Astrocyte of the hippocampus (primary cell): ENCODE data around the gene HAPLN2.

Experiments used
- DNase-seq: peaks from one replicate; pipeline ENCODE4 v3.0.0; 2011; ENCODE audit warnings: low read depth, low spot score

HAPLN2 gene

DNA sequence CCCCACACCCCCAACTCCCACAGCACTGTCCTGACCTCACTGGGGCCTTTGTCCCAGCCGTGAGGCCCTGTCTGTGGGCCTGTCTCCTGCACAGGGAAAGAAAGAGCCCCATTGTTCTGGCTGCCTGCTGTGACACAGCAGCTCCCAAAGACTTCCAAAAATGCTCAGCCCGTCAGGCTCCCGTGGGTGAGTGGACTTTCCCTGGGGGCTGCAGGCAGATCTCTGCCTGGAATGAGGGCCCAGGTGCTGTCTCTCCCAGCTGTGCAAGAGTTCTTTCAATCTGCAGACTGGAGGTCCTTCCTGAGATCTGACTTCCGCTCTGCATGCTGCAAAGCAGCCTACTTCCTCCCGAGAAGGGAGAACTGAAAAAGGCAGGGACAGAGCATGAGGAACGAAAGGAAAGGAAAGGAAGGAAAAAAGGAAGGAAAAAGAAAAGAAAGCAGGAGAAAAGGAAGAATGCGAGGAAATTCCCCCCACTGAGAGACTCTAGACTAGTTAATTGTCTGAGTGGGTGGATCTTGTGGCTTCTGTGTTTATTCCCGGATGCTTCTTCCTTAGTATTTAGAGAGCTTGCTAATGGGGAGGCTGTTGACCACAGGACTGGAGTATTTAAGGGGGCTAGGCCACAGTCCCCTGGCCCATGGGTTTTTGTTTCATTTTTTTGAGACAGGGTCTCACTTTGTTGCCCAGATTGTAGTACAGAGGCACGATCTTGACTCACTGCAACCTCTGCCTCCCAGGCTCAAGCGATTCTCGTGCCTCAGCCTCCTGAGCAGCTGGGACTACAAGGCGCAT is 43.0 kb downstream of the HAPLN2 start:
- no peak for DNase-seq

GRCh38 chr1:156662800-156663055 is 43.5 kb downstream of the HAPLN2 start:
- no peak for DNase-seq

DNA sequence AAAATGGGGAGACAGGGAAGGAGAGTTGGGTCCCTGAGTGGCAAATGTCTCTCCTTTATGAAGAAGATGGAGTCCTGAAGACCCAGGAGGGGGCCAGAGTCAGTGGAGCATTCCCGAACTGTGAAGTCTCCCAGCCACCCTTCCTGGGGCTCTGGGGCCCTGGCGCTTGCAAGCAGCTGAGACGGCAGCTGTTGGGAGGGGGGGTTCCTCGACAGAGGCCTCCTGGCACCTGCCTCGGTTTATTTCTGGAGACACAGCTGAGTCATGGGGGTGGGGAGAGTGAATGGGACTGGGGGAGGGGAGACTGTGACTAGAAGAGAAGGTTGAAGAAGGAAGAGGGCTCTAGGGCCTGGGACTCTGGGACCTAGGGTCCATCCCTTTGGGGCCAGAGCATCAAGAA is 44.0 kb downstream of the HAPLN2 start:
- DNase-seq: peak; percentile 52

DNA sequence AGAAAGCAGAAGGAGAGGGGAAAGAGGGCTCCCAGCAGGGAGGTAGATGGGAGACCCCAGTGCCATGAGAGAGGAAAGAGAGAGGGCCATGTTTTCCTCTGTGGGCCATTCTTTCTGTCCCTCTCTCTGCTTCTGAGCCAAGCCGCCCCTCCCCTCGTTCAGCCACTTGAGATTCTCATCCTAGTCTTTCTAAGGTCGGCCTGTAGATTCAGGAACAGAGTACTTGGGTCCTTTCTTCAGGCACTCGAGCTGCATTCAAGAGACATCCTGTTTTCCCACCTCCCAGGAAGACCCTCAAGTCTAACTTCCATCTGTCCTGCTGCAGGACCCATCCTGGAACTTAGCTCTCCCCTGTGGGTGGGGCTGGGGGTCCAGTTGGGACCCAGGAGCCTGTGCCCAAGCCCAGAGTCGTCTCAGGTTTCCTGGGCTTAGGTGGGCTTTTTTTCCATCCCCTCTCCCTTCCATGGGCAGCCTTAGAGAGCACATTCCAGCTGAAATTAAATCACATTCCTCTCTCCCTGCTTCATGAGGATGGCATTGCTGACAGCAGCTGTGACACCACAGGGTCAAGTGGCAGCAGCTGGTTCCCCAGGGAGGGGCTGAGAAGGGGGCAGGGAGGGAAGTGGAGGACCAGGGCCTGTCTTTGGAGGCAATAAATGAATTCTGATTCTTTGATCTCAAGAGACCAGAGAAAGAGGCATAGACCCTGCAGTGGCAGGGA is 45.0 kb downstream of the HAPLN2 start:
- peak; percentile 60 for DNase-seq

GRCh38 chr1:156664767-156665411 is 45.7 kb downstream of the HAPLN2 start:
- peak; percentile 56 for DNase-seq

GRCh38 chr1:156665539-156665938 is 46.3 kb downstream of the HAPLN2 start:
- DNase-seq: no peak

DNA sequence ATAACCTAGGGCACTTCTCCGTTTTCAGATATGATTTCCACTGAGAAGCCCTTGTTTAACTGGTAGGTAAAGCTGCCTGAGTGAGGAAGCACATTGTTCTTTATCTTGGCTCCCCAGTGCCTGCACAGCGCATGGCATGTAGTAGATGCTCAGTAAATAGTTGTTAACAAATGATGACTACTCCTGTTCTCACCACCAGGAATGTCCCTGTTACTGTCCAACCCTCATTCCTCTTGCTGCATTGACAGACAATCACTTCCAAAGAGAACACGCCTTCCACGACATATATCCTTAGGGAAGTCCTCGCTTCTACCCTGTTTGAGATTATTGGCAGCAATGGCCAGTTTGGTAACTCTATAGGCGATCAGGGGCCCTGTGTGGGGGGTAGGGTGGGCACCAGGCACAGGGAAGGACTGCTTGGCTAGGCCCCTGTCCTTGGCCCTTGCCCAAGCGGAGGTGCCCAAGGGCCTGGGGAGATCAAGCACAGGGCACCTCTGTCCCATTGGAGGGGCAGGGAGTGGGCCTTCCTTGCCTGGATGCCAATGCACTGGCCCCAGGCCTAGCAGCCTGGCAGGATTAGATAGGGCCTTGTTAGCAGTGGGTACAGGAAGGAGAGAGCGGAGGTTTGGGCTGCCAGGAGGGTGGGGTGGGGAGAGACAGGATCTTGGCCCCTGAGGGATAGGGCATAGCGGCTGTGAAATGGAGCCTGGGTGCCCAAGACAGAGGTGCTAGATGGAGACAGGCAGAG is 47.8 kb downstream of the HAPLN2 start:
- no peak for DNase-seq

DNA sequence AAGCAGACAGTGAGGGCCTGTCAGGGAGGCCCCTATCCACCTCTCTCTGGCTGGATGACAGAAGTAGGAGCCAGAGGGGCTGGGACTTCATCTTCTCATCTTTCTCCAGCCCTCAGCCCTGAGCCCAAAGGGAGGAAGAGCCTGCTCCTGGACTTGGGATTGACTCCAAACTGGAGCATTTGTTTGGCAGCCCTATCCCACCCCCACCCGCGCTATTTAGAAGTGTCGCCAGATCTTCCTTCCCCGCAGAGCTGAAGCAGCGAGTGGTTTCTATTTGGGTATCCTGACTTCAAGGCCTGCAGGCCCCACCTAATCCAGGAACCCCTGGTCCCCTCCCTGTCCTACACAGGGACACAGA is 48.4 kb downstream of the HAPLN2 start:
- DNase-seq: peak; percentile 41

- DNase-seq: peak; percentile 16
Observed at GRCh38 chr1:156667968-156668709, 48.9 kb downstream of the HAPLN2 start.

- peak; percentile 34 for DNase-seq
Observed at GRCh38 chr1:156668801-156669637, 49.8 kb downstream of the HAPLN2 start.

- DNase-seq: no peak
Observed at GRCh38 chr1:156669794-156670193, 50.6 kb downstream of the HAPLN2 start.

GRCh38 chr1:156670359-156670758 is 51.1 kb downstream of the HAPLN2 start:
- no peak for DNase-seq

DNA sequence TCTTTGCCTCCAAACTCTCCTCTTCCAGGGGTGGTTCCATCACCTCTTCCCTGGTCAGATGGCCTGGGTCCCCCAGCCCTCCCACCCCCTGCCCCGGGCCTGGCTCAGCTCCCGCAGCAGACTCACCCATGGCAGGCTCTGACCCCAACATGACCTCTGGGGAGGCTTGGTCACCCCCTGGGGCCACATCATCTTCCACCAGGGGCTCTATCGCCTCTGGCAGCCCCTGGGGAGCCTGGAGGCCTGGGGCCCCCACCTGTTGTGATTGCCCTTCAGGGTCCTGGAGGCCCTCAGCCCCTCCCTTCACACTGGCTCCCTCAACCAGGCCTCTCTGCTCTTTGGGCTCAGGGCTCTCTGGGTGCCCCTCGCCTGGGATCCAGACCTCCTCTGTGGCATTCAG is 51.6 kb downstream of the HAPLN2 start:
- DNase-seq: no peak

GRCh38 chr1:156671804-156672203 is 52.6 kb downstream of the HAPLN2 start:
- no peak for DNase-seq

DNA sequence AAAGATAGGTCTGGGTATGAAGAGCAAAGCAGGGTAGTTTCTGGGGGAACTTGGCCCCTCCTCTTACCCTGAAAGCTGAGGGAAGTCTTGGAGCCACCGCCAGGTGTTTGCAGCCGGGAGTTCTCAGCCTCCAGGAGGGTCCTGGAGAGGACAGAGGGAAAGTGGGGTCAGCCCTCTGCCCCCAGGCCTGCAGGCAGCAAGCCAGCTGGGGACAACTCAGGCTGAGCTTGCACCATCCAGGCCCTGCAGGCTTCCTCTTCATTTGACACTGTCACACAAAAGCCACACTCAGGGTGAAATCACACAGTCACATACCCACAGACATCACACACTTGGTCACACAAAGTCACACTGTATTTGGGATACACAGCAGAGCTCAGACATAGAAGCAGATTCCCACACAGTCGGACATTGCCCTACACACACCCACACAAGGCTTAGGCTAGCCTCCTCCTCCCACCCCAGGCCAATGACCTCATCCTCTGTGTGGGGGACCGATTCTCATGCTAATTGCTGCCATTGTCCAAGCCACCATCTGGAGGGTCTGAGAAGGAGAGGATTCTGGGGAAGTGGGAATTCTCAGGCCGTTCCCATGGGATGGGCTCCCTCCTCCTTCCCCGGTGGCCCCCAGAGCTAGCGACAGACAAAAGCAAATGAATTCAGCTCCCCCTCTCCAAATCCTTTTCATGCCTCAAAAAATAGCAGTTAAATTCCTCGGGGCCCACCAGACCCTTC is 54.3 kb downstream of the HAPLN2 start:
- DNase-seq: peak; percentile 87
